Liver (tissue), 9 donors: Measurements from ENCODE around the gene LMLN. TPM values are rescaled to one million over a fixed set of nuclear protein-coding genes. Genes with fewer than 3 reads are reported as not detected.

Experiments used
- DNase-seq: peaks from one replicate; pipeline ENCODE4 v3.0.0-alpha.2; 2017; ENCODE audit warnings: low spot score
- H3K27ac ChIP-seq, 2 donors: one replicate each; pipeline ENCODE4 v1.7.0; 2013; ENCODE audit warnings: inconsistent platforms in 2 of 2, low read length in 2 of 2, control low read depth in 1 of 2, low read depth in 1 of 2, mild to moderate bottlenecking in 1 of 2
- H3K27me3 ChIP-seq, 4 donors: one replicate each; pipeline versions ENCODE4 v1.6.1 to v1.7.0; 2013; ENCODE audit warnings: low read length in 3 of 4, inconsistent platforms in 1 of 4, mild to moderate bottlenecking in 1 of 4, moderate library complexity in 1 of 4; ENCODE audit not compliant: control insufficient read depth in 4 of 4, insufficient read depth in 4 of 4
- H3K36me3 ChIP-seq, 4 donors: one replicate each; pipeline versions ENCODE4 v1.6.1 to v1.7.0; 2013; ENCODE audit warnings: low read length in 3 of 4, mild to moderate bottlenecking in 3 of 4, low read depth in 1 of 4, moderate library complexity in 1 of 4; ENCODE audit not compliant: control insufficient read depth in 4 of 4, insufficient read depth in 3 of 4
- H3K4me1 ChIP-seq, 4 donors: one replicate each; pipeline versions ENCODE4 v1.6.1 to v1.7.0; 2013; ENCODE audit warnings: low read length in 3 of 4, mild to moderate bottlenecking in 3 of 4, moderate library complexity in 1 of 4; ENCODE audit not compliant: control insufficient read depth in 4 of 4, insufficient read depth in 4 of 4
- H3K4me3 ChIP-seq, 3 donors: one replicate each; pipeline versions ENCODE4 v1.6.1 to v1.7.0; 2013; ENCODE audit warnings: low read length in 3 of 3, control low read depth in 1 of 3, low read depth in 1 of 3, mild to moderate bottlenecking in 1 of 3
- H3K9ac ChIP-seq, 2 donors: one replicate each; pipeline ENCODE4 v1.7.0; 2013; ENCODE audit warnings: low read length in 2 of 2, mild to moderate bottlenecking in 2 of 2, moderate library complexity in 2 of 2, control low read depth in 1 of 2, low read depth in 1 of 2
- H3K9me3 ChIP-seq, 4 donors: one replicate each; pipeline versions ENCODE4 v1.6.1 to v1.7.0; 2013; ENCODE audit warnings: low read length in 3 of 4; ENCODE audit not compliant: control insufficient read depth in 4 of 4
- ATF3 ChIP-seq: IDR thresholded peaks from 2 replicates; pipeline ENCODE4 v1.6.1; 2016; ENCODE audit warnings: antibody characterized with exemption
- CTCF ChIP-seq: fragments of 150-350 bp; IDR thresholded peaks from 2 replicates; pipeline ENCODE4 v1.5.1; 2017; ENCODE audit warnings: improper control_type of control experiment, low read depth, low read length; ENCODE audit not compliant: missing input control
- EGR1 ChIP-seq, 2 donors: IDR thresholded peaks; 2 replicates each; pipeline ENCODE4 v1.6.1; 2016 to 2018; ENCODE audit warnings: antibody characterized with exemption in 2 of 2, low read depth in 2 of 2
- FOXA1 ChIP-seq: IDR thresholded peaks from 2 replicates; pipeline ENCODE4 v1.6.1; 2016; ENCODE audit warnings: antibody characterized with exemption
- FOXA2 ChIP-seq: IDR thresholded peaks from 2 replicates; pipeline ENCODE4 v1.6.1; 2016; ENCODE audit warnings: antibody characterized with exemption
- GABPA ChIP-seq, 2 donors: IDR thresholded peaks in 1 of 2; conservative IDR thresholded peaks in 1 of 2; 2 replicates each; pipeline ENCODE4 v1.6.1; 2016; ENCODE audit warnings: antibody characterized with exemption in 2 of 2, mild to moderate bottlenecking in 1 of 2, moderate library complexity in 1 of 2
- HNF4A ChIP-seq, 2 donors: conservative IDR thresholded peaks; 2 replicates each; pipeline ENCODE4 v1.6.1; 2016; ENCODE audit warnings: antibody characterized with exemption in 2 of 2, mild to moderate bottlenecking in 2 of 2
- HNF4G ChIP-seq: IDR thresholded peaks from 2 replicates; pipeline ENCODE4 v1.6.1; 2016; ENCODE audit warnings: antibody characterized with exemption
- JUND ChIP-seq, 2 donors: IDR thresholded peaks; 2 replicates each; pipeline ENCODE4 v1.6.1; 2016; ENCODE audit warnings: antibody characterized with exemption in 2 of 2
- MAX ChIP-seq: IDR thresholded peaks from 2 replicates; pipeline ENCODE4 v1.6.1; 2016; ENCODE audit warnings: antibody characterized with exemption
- NR2F2 ChIP-seq: IDR thresholded peaks from 2 replicates; pipeline ENCODE4 v1.6.1; 2016; ENCODE audit warnings: antibody characterized with exemption
- RAD21 ChIP-seq, 2 donors: IDR thresholded peaks; 2 replicates each; pipeline ENCODE4 v1.6.1; 2016; ENCODE audit warnings: antibody characterized with exemption in 2 of 2, mild to moderate bottlenecking in 2 of 2
- REST ChIP-seq: IDR thresholded peaks from 2 replicates; pipeline ENCODE4 v1.6.1; 2016; ENCODE audit warnings: antibody characterized with exemption, mild to moderate bottlenecking
- RXRA ChIP-seq, 2 donors: IDR thresholded peaks; 2 replicates each; pipeline ENCODE4 v1.6.1; 2017 to 2018; ENCODE audit warnings: antibody characterized with exemption in 2 of 2, mild to moderate bottlenecking in 1 of 2
- SP1 ChIP-seq: IDR thresholded peaks from 2 replicates; pipeline ENCODE4 v1.6.1; 2018; ENCODE audit warnings: antibody characterized with exemption, mild to moderate bottlenecking
- TAF1 ChIP-seq: conservative IDR thresholded peaks from 2 replicates; pipeline ENCODE4 v1.6.1; 2016; ENCODE audit warnings: antibody characterized with exemption, mild to moderate bottlenecking
- YY1 ChIP-seq: IDR thresholded peaks from 2 replicates; pipeline ENCODE4 v1.6.1; 2016; ENCODE audit warnings: antibody characterized with exemption, mild to moderate bottlenecking
- ZBTB33 ChIP-seq: IDR thresholded peaks from 2 replicates; pipeline ENCODE4 v1.6.1; 2016; ENCODE audit warnings: antibody characterized with exemption
- WGBS: extraction: QIAGEN DNeasy Blood & Tissue Kit; methylation state at CpG from one replicate; pipeline ENCODE4 v1.1.7; 2013; 5-methylcytosine and 5-hydroxymethylcytosine counted together
- polyA plus RNA-seq, 2 donors: library from polyadenylated mRNA; stranded (reverse) in 1 of 2; unstranded in 1 of 2; fragments of 200-250 nt in 1 of 2; fragments of >200 nt in 1 of 2; fragmentation: Nextera tagmentation in 1 of 2; extraction: Ambion mirVana in 1 of 2; gene quantifications; one replicate each; pipeline versions ENCODE4 v1.2.1 to v1.2.3, GENCODE V29; 2013 to 2015
- total RNA-seq, 2 donors: library from RNA; depleted of rRNA; stranded (reverse); fragments of >200 nt; gene quantifications; one replicate each; pipeline ENCODE4 v1.2.3, GENCODE V29; 2014
- donor health status: healthy.
- donor health status: healthy.
- donor health status: healthy.
- donor health status: healthy.
- donor health status: healthy.

Gene LMLN
- total and polyA plus RNA-seq, 4 donors, result 0.90 to 3.2 (median 1.8) TPM

- no peaks in the 10 kb centered on the region for H3K27me3 ChIP-seq
- peak overlapping the region; percentile 86 to 100 for H3K9ac ChIP-seq
- no peak for TF ChIP-seq RXRA (IDR thresholded peaks at IDR 0.05)
- TF ChIP-seq CTCF, result no peak
- no peak for TF ChIP-seq FOXA2
- no peak for TF ChIP-seq TAF1
- TF ChIP-seq REST, result no peak
- no peak for TF ChIP-seq FOXA1
- TF ChIP-seq HNF4A (conservative IDR thresholded peaks at IDR 0.05), result no peak
- TF ChIP-seq RAD21 (IDR thresholded peaks at IDR 0.05), result no peak
- TF ChIP-seq ZBTB33, result no peak
- TF ChIP-seq JUND (IDR thresholded peaks at IDR 0.05), result no peak
- TF ChIP-seq NR2F2, result no peak
- TF ChIP-seq HNF4G, result no peak
- no peak for TF ChIP-seq YY1
- TF ChIP-seq ATF3, result no peak
- no peak for TF ChIP-seq MAX
- no peak for TF ChIP-seq SP1
- no peak for TF ChIP-seq GABPA (IDR thresholded peaks at IDR 0.05 in 1 of 2, conservative IDR thresholded peaks at IDR 0.05 in 1 of 2)
- TF ChIP-seq EGR1 (IDR thresholded peaks at IDR 0.05; ENCODE audit: low read depth in 2 of 2), result no peak
- H3K36me3 ChIP-seq, result peaks cover 7 to 35% (median 30%) of the 10 kb centered on the region in 4 donors
- under 1% methylated on average over 11 of the region's 11 CpGs for WGBS
- H3K4me1 ChIP-seq, result peaks cover 2 to 15% (median 12%) of the 10 kb centered on the region in 4 donors
- no peaks in the 10 kb centered on the region for H3K9me3 ChIP-seq
- H3K27ac ChIP-seq, result peak overlapping the region; percentile 81 to 85
- peak overlapping the region; percentile 75 to 99 (median 86) for H3K4me3 ChIP-seq
- DNase-seq, result no peak
Measured at GRCh38 chr3:197950677-197951061, 9.3 kb upstream of the LMLN start.
